H9 (cell line): ENCODE results near the gene IBA57. TPM values are rescaled to one million over a fixed set of nuclear protein-coding genes. Genes with fewer than 3 reads are reported as not detected.
A peak's percentile ranks its signal among the peaks of the same experiment; 100 is the strongest.

Experiments
- DNase-seq: peaks from one replicate; pipeline ENCODE4 v3.0.0-alpha.2; 2017
- H2AFZ ChIP-seq: one replicate; pipeline ENCODE4 v1.6.1; 2013; ENCODE audit warnings: mild to moderate bottlenecking, low read length, control low read depth, moderate library complexity
- H2AK5ac ChIP-seq: 2 replicates; pipeline ENCODE4 v1.6.1; 2013; ENCODE audit warnings: low read length, control low read depth, mixed read lengths; ENCODE audit not compliant: insufficient read length
- H2BK120ac ChIP-seq: one replicate; pipeline ENCODE4 v1.6.1; 2013; ENCODE audit warnings: low read depth, mild to moderate bottlenecking, low read length, control low read depth, inconsistent platforms; ENCODE audit not compliant: poor library complexity, severe bottlenecking
- H2BK12ac ChIP-seq: 2 replicates; pipeline ENCODE4 v1.6.1; 2013; ENCODE audit warnings: low read length, control low read depth, mixed read lengths, low read depth; ENCODE audit not compliant: insufficient read length
- H2BK15ac ChIP-seq: 2 replicates; pipeline ENCODE4 v1.6.1; 2013; ENCODE audit warnings: low read depth, low read length, control low read depth
- H2BK20ac ChIP-seq: one replicate; pipeline ENCODE4 v1.6.1; 2013; ENCODE audit warnings: low read depth, mild to moderate bottlenecking, low read length, control low read depth, inconsistent platforms; ENCODE audit not compliant: poor library complexity, severe bottlenecking
- H2BK5ac ChIP-seq: 2 replicates; pipeline ENCODE4 v1.6.1; 2013; ENCODE audit warnings: low read length, control low read depth, mixed read lengths; ENCODE audit not compliant: insufficient read length
- H3K14ac ChIP-seq: 2 replicates; pipeline ENCODE4 v1.6.1; 2013; ENCODE audit warnings: low read length, control low read depth; ENCODE audit not compliant: insufficient read depth
- H3K18ac ChIP-seq: 2 replicates; pipeline ENCODE4 v1.6.1; 2013; ENCODE audit warnings: low read depth, mild to moderate bottlenecking, mixed read lengths, low read length, control low read depth; ENCODE audit not compliant: insufficient read length
- H3K23ac ChIP-seq: 2 replicates; pipeline ENCODE4 v1.6.1; 2013; ENCODE audit warnings: low read length, control low read depth, mixed read lengths, low read depth; ENCODE audit not compliant: insufficient read length
- H3K23me2 ChIP-seq: 2 replicates; pipeline ENCODE4 v1.6.1; 2013; ENCODE audit warnings: low read depth, mild to moderate bottlenecking, mixed read lengths, low read length, control low read depth; ENCODE audit not compliant: insufficient read length, poor library complexity, severe bottlenecking
- H3K27ac ChIP-seq: 2 replicates; pipeline ENCODE4 v1.5.1; 2013; ENCODE audit warnings: low read length, control low read depth, mixed read lengths, low read depth; ENCODE audit not compliant: insufficient read length
- H3K27me3 ChIP-seq: 2 replicates; pipeline ENCODE4 v1.6.1; 2013; ENCODE audit warnings: low read length, control low read depth, inconsistent platforms; ENCODE audit not compliant: insufficient read depth
- H3K4ac ChIP-seq: 2 replicates; pipeline ENCODE4 v1.6.1; 2013; ENCODE audit warnings: low read depth, mild to moderate bottlenecking, control low read depth, inconsistent platforms, low read length, moderate library complexity
- H3K4me1 ChIP-seq: 2 replicates; pipeline ENCODE4 v1.6.1; 2013; ENCODE audit warnings: low read length, control low read depth, inconsistent platforms; ENCODE audit not compliant: insufficient read depth
- H3K4me2 ChIP-seq: 2 replicates; pipeline ENCODE4 v1.6.1; 2013; ENCODE audit warnings: low read length, control low read depth, mixed read lengths; ENCODE audit not compliant: insufficient read length, insufficient read depth
- H3K56ac ChIP-seq: 2 replicates; pipeline ENCODE4 v1.6.1; 2013; ENCODE audit warnings: low read depth, mild to moderate bottlenecking, mixed read lengths, low read length, control low read depth; ENCODE audit not compliant: insufficient read length
- H3K79me1 ChIP-seq: 2 replicates; pipeline ENCODE4 v1.6.1; 2013; ENCODE audit warnings: low read depth, mild to moderate bottlenecking, moderate library complexity, low read length, control low read depth, inconsistent platforms; ENCODE audit not compliant: insufficient read depth, poor library complexity, severe bottlenecking
- H3K79me2 ChIP-seq: 2 replicates; pipeline ENCODE4 v1.6.1; 2013; ENCODE audit warnings: low read length, control low read depth, inconsistent platforms; ENCODE audit not compliant: insufficient read depth
- H3K9ac ChIP-seq: 2 replicates; pipeline ENCODE4 v1.6.1; 2013; ENCODE audit warnings: low read length, control low read depth, mixed read lengths; ENCODE audit not compliant: insufficient read length; ENCODE audit errors: extremely low read depth
- H3K9me3 ChIP-seq: one replicate; pipeline ENCODE4 v1.6.1; 2013; ENCODE audit warnings: low read depth, low read length, inconsistent platforms; ENCODE audit not compliant: control insufficient read depth
- H3T11ph ChIP-seq: one replicate; pipeline ENCODE4 v1.6.1; 2013; ENCODE audit warnings: mild to moderate bottlenecking, low read length, control low read depth, inconsistent platforms
- H4K20me1 ChIP-seq: one replicate; pipeline ENCODE4 v1.6.1; 2013; ENCODE audit not compliant: control insufficient read depth, insufficient read length, insufficient read depth
- H4K5ac ChIP-seq: 2 replicates; pipeline ENCODE4 v1.6.1; 2013; ENCODE audit warnings: low read depth, mild to moderate bottlenecking, mixed read lengths, low read length, control low read depth; ENCODE audit not compliant: insufficient read length
- H4K8ac ChIP-seq: replicated peaks from 2 replicates; pipeline ENCODE4 v1.6.1; 2013; ENCODE audit warnings: low read length, control low read depth, mixed read lengths, low read depth; ENCODE audit not compliant: insufficient read length
- H4K91ac ChIP-seq: 2 replicates; pipeline ENCODE4 v1.6.1; 2013; ENCODE audit warnings: low read depth, mild to moderate bottlenecking, moderate library complexity, mixed read lengths, low read length, control low read depth; ENCODE audit not compliant: insufficient read length
- H3K27ac Mint-ChIP-seq, 3 experiments: 2 replicates in 2 of 3; 3 replicates in 1 of 3; pipeline ENCODE4 v1.8.0; 2020 to 2021; ENCODE audit warnings: mixed read lengths in 3 of 3, mild to moderate bottlenecking in 1 of 3, moderate library complexity in 1 of 3
- H3K27me3 Mint-ChIP-seq: 2 replicates; pipeline ENCODE4 v1.8.0; 2021; ENCODE audit warnings: low read depth, mild to moderate bottlenecking, moderate library complexity, mixed read lengths
- H3K36me3 Mint-ChIP-seq, 3 experiments: 2 replicates in 2 of 3; 3 replicates in 1 of 3; pipeline ENCODE4 v1.8.0; 2020 to 2021; ENCODE audit warnings: low read depth in 3 of 3, mixed read lengths in 3 of 3; ENCODE audit not compliant: insufficient read depth in 1 of 3
- H3K4me1 Mint-ChIP-seq, 2 experiments: 2 replicates each; pipeline ENCODE4 v1.8.0; 2020; ENCODE audit warnings: mixed read lengths in 2 of 2
- H3K4me3 Mint-ChIP-seq, 2 experiments: 2 replicates in 1 of 2; 3 replicates in 1 of 2; pipeline ENCODE4 v1.8.0; 2020 to 2021; ENCODE audit warnings: mild to moderate bottlenecking in 2 of 2, mixed read lengths in 2 of 2, moderate library complexity in 1 of 2
- H3K9me3 Mint-ChIP-seq, 2 experiments: 2 replicates in 1 of 2; 3 replicates in 1 of 2; pipeline ENCODE4 v1.8.0; 2020; ENCODE audit warnings: mild to moderate bottlenecking in 2 of 2, mixed read lengths in 2 of 2, moderate library complexity in 1 of 2
- CTCF ChIP-seq: fragments of 200-600 bp; sonication (generic); conservative IDR thresholded peaks from 3 replicates; pipeline ENCODE4 v1.8.0; 2021; ENCODE audit warnings: antibody characterized with exemption, mild to moderate bottlenecking
- WGBS: extraction: QIAGEN DNeasy Blood & Tissue Kit; methylation state at CpG from one replicate; pipeline ENCODE4 v1.1.7; 2013; ENCODE audit warnings: missing lambda C conversion rate, low lambda C conversion rate, mixed read lengths; ENCODE audit not compliant: insufficient read length; ENCODE audit errors: extremely low coverage; 5-methylcytosine and 5-hydroxymethylcytosine counted together
- total RNA-seq: library from RNA; stranded (reverse); gene quantifications from 2 replicates; pipeline ENCODE4 v1.2.1, GENCODE V29; 2021

Gene IBA57
- total RNA-seq, 1 experiment from 2014 or later: 12.6 TPM

GRCh38 chr1:228148196-228148861, 17.3 kb upstream of the IBA57 start:
- H3K9me3 Mint-ChIP-seq: no peaks in the 10 kb centered on the region
- WGBS: no CpG with 5 or more reads among the region's 18 CpGs
- DNase-seq: peak; percentile 27

More at GRCh38 chr1:228148196-228148861, 17.3 kb upstream of the IBA57 start:
- H3T11ph ChIP-seq: no peak overlapping the region
- no peak overlapping the region for H3K23ac ChIP-seq
- H2BK15ac ChIP-seq: no peak overlapping the region
- no peak overlapping the region for H3K9ac ChIP-seq
- no peaks in the 10 kb centered on the region for H3K4me1 ChIP-seq
- H4K91ac ChIP-seq: no peak overlapping the region
- peaks cover 2% of the 10 kb centered on the region for H4K20me1 ChIP-seq
- H2BK12ac ChIP-seq: no peak overlapping the region
- H4K8ac ChIP-seq: no peak overlapping the region
- no peaks in the 10 kb centered on the region; a peak in 1 of 7 replicates for H3K36me3 Mint-ChIP-seq
- no peak overlapping the region for H2AFZ ChIP-seq
- no peak overlapping the region for H2BK5ac ChIP-seq
- H3K14ac ChIP-seq: no peak overlapping the region
- H3K9me3 ChIP-seq: no peaks in the 10 kb centered on the region
- H3K4ac ChIP-seq: no peak overlapping the region
- H3K27me3 Mint-ChIP-seq: no peaks in the 10 kb centered on the region
- no peak overlapping the region for H3K4me2 ChIP-seq
- H4K5ac ChIP-seq: no peak overlapping the region
- no peak overlapping the region for H2BK20ac ChIP-seq
- H3K79me2 ChIP-seq: peaks cover 7% of the 10 kb centered on the region; the same call in 1 of the 2 replicates
- peaks cover 0 to 11% of the 10 kb centered on the region in 2 experiments; a peak in 2 of 4 replicates for H3K4me1 Mint-ChIP-seq
- no peaks in the 10 kb centered on the region for H3K23me2 ChIP-seq
- H3K27ac ChIP-seq: no peak overlapping the region
- no peak overlapping the region for H2BK120ac ChIP-seq
- no peak overlapping the region for H3K4me3 Mint-ChIP-seq
- H3K18ac ChIP-seq: no peak overlapping the region
- H3K56ac ChIP-seq: no peak overlapping the region
- no peak for TF ChIP-seq CTCF
- H3K27me3 ChIP-seq: no peaks in the 10 kb centered on the region
- H3K27ac Mint-ChIP-seq: no peak overlapping the region
- H2AK5ac ChIP-seq: no peak overlapping the region
- H3K79me1 ChIP-seq: no peaks in the 10 kb centered on the region
